H9 (cell line): ENCODE data around the gene TXNRD1. TPM values are rescaled to one million over a fixed set of nuclear protein-coding genes. Genes with fewer than 3 reads are reported as not detected.

Source experiments
- DNase-seq: peaks from one replicate; pipeline ENCODE4 v3.0.0-alpha.2; 2017
- H2AFZ ChIP-seq: one replicate; pipeline ENCODE4 v1.6.1; 2013; ENCODE audit warnings: mild to moderate bottlenecking, low read length, control low read depth, moderate library complexity
- H2AK5ac ChIP-seq: 2 replicates; pipeline ENCODE4 v1.6.1; 2013; ENCODE audit warnings: low read length, control low read depth, mixed read lengths; ENCODE audit not compliant: insufficient read length
- H2BK120ac ChIP-seq: one replicate; pipeline ENCODE4 v1.6.1; 2013; ENCODE audit warnings: low read depth, mild to moderate bottlenecking, low read length, control low read depth, inconsistent platforms; ENCODE audit not compliant: poor library complexity, severe bottlenecking
- H2BK12ac ChIP-seq: 2 replicates; pipeline ENCODE4 v1.6.1; 2013; ENCODE audit warnings: low read length, control low read depth, mixed read lengths, low read depth; ENCODE audit not compliant: insufficient read length
- H2BK15ac ChIP-seq: 2 replicates; pipeline ENCODE4 v1.6.1; 2013; ENCODE audit warnings: low read depth, low read length, control low read depth
- H2BK20ac ChIP-seq: one replicate; pipeline ENCODE4 v1.6.1; 2013; ENCODE audit warnings: low read depth, mild to moderate bottlenecking, low read length, control low read depth, inconsistent platforms; ENCODE audit not compliant: poor library complexity, severe bottlenecking
- H2BK5ac ChIP-seq: 2 replicates; pipeline ENCODE4 v1.6.1; 2013; ENCODE audit warnings: low read length, control low read depth, mixed read lengths; ENCODE audit not compliant: insufficient read length
- H3K14ac ChIP-seq: 2 replicates; pipeline ENCODE4 v1.6.1; 2013; ENCODE audit warnings: low read length, control low read depth; ENCODE audit not compliant: insufficient read depth
- H3K18ac ChIP-seq: 2 replicates; pipeline ENCODE4 v1.6.1; 2013; ENCODE audit warnings: low read depth, mild to moderate bottlenecking, mixed read lengths, low read length, control low read depth; ENCODE audit not compliant: insufficient read length
- H3K23ac ChIP-seq: 2 replicates; pipeline ENCODE4 v1.6.1; 2013; ENCODE audit warnings: low read length, control low read depth, mixed read lengths, low read depth; ENCODE audit not compliant: insufficient read length
- H3K23me2 ChIP-seq: 2 replicates; pipeline ENCODE4 v1.6.1; 2013; ENCODE audit warnings: low read depth, mild to moderate bottlenecking, mixed read lengths, low read length, control low read depth; ENCODE audit not compliant: insufficient read length, poor library complexity, severe bottlenecking
- H3K27ac ChIP-seq: 2 replicates; pipeline ENCODE4 v1.5.1; 2013; ENCODE audit warnings: low read length, control low read depth, mixed read lengths, low read depth; ENCODE audit not compliant: insufficient read length
- H3K27me3 ChIP-seq: 2 replicates; pipeline ENCODE4 v1.6.1; 2013; ENCODE audit warnings: low read length, control low read depth, inconsistent platforms; ENCODE audit not compliant: insufficient read depth
- H3K4ac ChIP-seq: 2 replicates; pipeline ENCODE4 v1.6.1; 2013; ENCODE audit warnings: low read depth, mild to moderate bottlenecking, control low read depth, inconsistent platforms, low read length, moderate library complexity
- H3K4me1 ChIP-seq: 2 replicates; pipeline ENCODE4 v1.6.1; 2013; ENCODE audit warnings: low read length, control low read depth, inconsistent platforms; ENCODE audit not compliant: insufficient read depth
- H3K4me2 ChIP-seq: 2 replicates; pipeline ENCODE4 v1.6.1; 2013; ENCODE audit warnings: low read length, control low read depth, mixed read lengths; ENCODE audit not compliant: insufficient read length, insufficient read depth
- H3K56ac ChIP-seq: 2 replicates; pipeline ENCODE4 v1.6.1; 2013; ENCODE audit warnings: low read depth, mild to moderate bottlenecking, mixed read lengths, low read length, control low read depth; ENCODE audit not compliant: insufficient read length
- H3K79me1 ChIP-seq: 2 replicates; pipeline ENCODE4 v1.6.1; 2013; ENCODE audit warnings: low read depth, mild to moderate bottlenecking, moderate library complexity, low read length, control low read depth, inconsistent platforms; ENCODE audit not compliant: insufficient read depth, poor library complexity, severe bottlenecking
- H3K79me2 ChIP-seq: 2 replicates; pipeline ENCODE4 v1.6.1; 2013; ENCODE audit warnings: low read length, control low read depth, inconsistent platforms; ENCODE audit not compliant: insufficient read depth
- H3K9ac ChIP-seq: 2 replicates; pipeline ENCODE4 v1.6.1; 2013; ENCODE audit warnings: low read length, control low read depth, mixed read lengths; ENCODE audit not compliant: insufficient read length; ENCODE audit errors: extremely low read depth
- H3K9me3 ChIP-seq: one replicate; pipeline ENCODE4 v1.6.1; 2013; ENCODE audit warnings: low read depth, low read length, inconsistent platforms; ENCODE audit not compliant: control insufficient read depth
- H3T11ph ChIP-seq: one replicate; pipeline ENCODE4 v1.6.1; 2013; ENCODE audit warnings: mild to moderate bottlenecking, low read length, control low read depth, inconsistent platforms
- H4K20me1 ChIP-seq: one replicate; pipeline ENCODE4 v1.6.1; 2013; ENCODE audit not compliant: control insufficient read depth, insufficient read length, insufficient read depth
- H4K5ac ChIP-seq: 2 replicates; pipeline ENCODE4 v1.6.1; 2013; ENCODE audit warnings: low read depth, mild to moderate bottlenecking, mixed read lengths, low read length, control low read depth; ENCODE audit not compliant: insufficient read length
- H4K8ac ChIP-seq: replicated peaks from 2 replicates; pipeline ENCODE4 v1.6.1; 2013; ENCODE audit warnings: low read length, control low read depth, mixed read lengths, low read depth; ENCODE audit not compliant: insufficient read length
- H4K91ac ChIP-seq: 2 replicates; pipeline ENCODE4 v1.6.1; 2013; ENCODE audit warnings: low read depth, mild to moderate bottlenecking, moderate library complexity, mixed read lengths, low read length, control low read depth; ENCODE audit not compliant: insufficient read length
- H3K27ac Mint-ChIP-seq, 3 experiments: 2 replicates in 2 of 3; 3 replicates in 1 of 3; pipeline ENCODE4 v1.8.0; 2020 to 2021; ENCODE audit warnings: mixed read lengths in 3 of 3, mild to moderate bottlenecking in 1 of 3, moderate library complexity in 1 of 3
- H3K27me3 Mint-ChIP-seq: 2 replicates; pipeline ENCODE4 v1.8.0; 2021; ENCODE audit warnings: low read depth, mild to moderate bottlenecking, moderate library complexity, mixed read lengths
- H3K36me3 Mint-ChIP-seq, 3 experiments: 2 replicates in 2 of 3; 3 replicates in 1 of 3; pipeline ENCODE4 v1.8.0; 2020 to 2021; ENCODE audit warnings: low read depth in 3 of 3, mixed read lengths in 3 of 3; ENCODE audit not compliant: insufficient read depth in 1 of 3
- H3K4me1 Mint-ChIP-seq, 2 experiments: 2 replicates each; pipeline ENCODE4 v1.8.0; 2020; ENCODE audit warnings: mixed read lengths in 2 of 2
- H3K4me3 Mint-ChIP-seq, 2 experiments: 2 replicates in 1 of 2; 3 replicates in 1 of 2; pipeline ENCODE4 v1.8.0; 2020 to 2021; ENCODE audit warnings: mild to moderate bottlenecking in 2 of 2, mixed read lengths in 2 of 2, moderate library complexity in 1 of 2
- H3K9me3 Mint-ChIP-seq, 2 experiments: 2 replicates in 1 of 2; 3 replicates in 1 of 2; pipeline ENCODE4 v1.8.0; 2020; ENCODE audit warnings: mild to moderate bottlenecking in 2 of 2, mixed read lengths in 2 of 2, moderate library complexity in 1 of 2
- WGBS: extraction: QIAGEN DNeasy Blood & Tissue Kit; methylation state at CpG from one replicate; pipeline ENCODE4 v1.1.7; 2013; ENCODE audit warnings: missing lambda C conversion rate, low lambda C conversion rate, mixed read lengths; ENCODE audit not compliant: insufficient read length; ENCODE audit errors: extremely low coverage; 5-methylcytosine and 5-hydroxymethylcytosine counted together
- total RNA-seq: library from RNA; stranded (reverse); gene quantifications from 2 replicates; pipeline ENCODE4 v1.2.1, GENCODE V29; 2021
- TF ChIP-seq, protein P1 (sequence below): fragments of 200-600 bp; sonication (generic); conservative IDR thresholded peaks from 3 replicates; pipeline ENCODE4 v1.8.0; 2021; ENCODE audit warnings: antibody characterized with exemption, mild to moderate bottlenecking

The TXNRD1 gene
- total RNA-seq, 1 experiment from 2014 or later = 100 TPM

GRCh38 chr12:104313568-104314241, 98.1 kb downstream of the TXNRD1 start:
- no peak overlapping the region for H3K56ac ChIP-seq
- H3K36me3 Mint-ChIP-seq = peaks cover 29 to 70% (median 69%) of the 10 kb centered on the region in 3 experiments
- H3K79me2 ChIP-seq = peaks cover 5% of the 10 kb centered on the region; the same call in 1 of the 2 replicates
- no peak overlapping the region for H2AFZ ChIP-seq
- no peaks in the 10 kb centered on the region for H4K20me1 ChIP-seq
- 100% methylated on average over 1 of the region's 4 CpGs for WGBS
- no peaks in the 10 kb centered on the region for H3K27me3 ChIP-seq
- no peaks in the 10 kb centered on the region for H3K9me3 Mint-ChIP-seq
- no peak overlapping the region for H4K91ac ChIP-seq
- peaks cover 5% of the 10 kb centered on the region for H3K79me1 ChIP-seq
- H3K27ac ChIP-seq = no peak overlapping the region
- H2BK15ac ChIP-seq = no peak overlapping the region
- no peak overlapping the region; a peak in 1 of 7 replicates for H3K27ac Mint-ChIP-seq
- H3K4me3 Mint-ChIP-seq = no peak overlapping the region
- no peak overlapping the region for H4K8ac ChIP-seq
- no peaks in the 10 kb centered on the region for H3K4me1 ChIP-seq
- H3K4me2 ChIP-seq = no peak overlapping the region
- H3K18ac ChIP-seq = no peak overlapping the region
- no peak overlapping the region for H3K9ac ChIP-seq
- no peaks in the 10 kb centered on the region for H3K9me3 ChIP-seq
- DNase-seq = no peak
- peaks cover 4 to 7% of the 10 kb centered on the region in 2 experiments for H3K4me1 Mint-ChIP-seq
- H3K27me3 Mint-ChIP-seq = no peaks in the 10 kb centered on the region
- no peak overlapping the region for H3T11ph ChIP-seq
- H2BK5ac ChIP-seq = no peak overlapping the region
- no peak overlapping the region for H3K23ac ChIP-seq
- H3K14ac ChIP-seq = no peak overlapping the region
- H4K5ac ChIP-seq = no peak overlapping the region
- no peaks in the 10 kb centered on the region for H3K23me2 ChIP-seq
- H2BK20ac ChIP-seq = no peak overlapping the region
- no peak overlapping the region for H3K4ac ChIP-seq
- H2BK120ac ChIP-seq = no peak overlapping the region
- H2BK12ac ChIP-seq = no peak overlapping the region
- no peak overlapping the region for H2AK5ac ChIP-seq
- TF ChIP-seq, protein P1, sequence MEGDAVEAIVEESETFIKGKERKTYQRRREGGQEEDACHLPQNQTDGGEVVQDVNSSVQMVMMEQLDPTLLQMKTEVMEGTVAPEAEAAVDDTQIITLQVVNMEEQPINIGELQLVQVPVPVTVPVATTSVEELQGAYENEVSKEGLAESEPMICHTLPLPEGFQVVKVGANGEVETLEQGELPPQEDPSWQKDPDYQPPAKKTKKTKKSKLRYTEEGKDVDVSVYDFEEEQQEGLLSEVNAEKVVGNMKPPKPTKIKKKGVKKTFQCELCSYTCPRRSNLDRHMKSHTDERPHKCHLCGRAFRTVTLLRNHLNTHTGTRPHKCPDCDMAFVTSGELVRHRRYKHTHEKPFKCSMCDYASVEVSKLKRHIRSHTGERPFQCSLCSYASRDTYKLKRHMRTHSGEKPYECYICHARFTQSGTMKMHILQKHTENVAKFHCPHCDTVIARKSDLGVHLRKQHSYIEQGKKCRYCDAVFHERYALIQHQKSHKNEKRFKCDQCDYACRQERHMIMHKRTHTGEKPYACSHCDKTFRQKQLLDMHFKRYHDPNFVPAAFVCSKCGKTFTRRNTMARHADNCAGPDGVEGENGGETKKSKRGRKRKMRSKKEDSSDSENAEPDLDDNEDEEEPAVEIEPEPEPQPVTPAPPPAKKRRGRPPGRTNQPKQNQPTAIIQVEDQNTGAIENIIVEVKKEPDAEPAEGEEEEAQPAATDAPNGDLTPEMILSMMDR = no peak
